Astrocyte of the cerebellum (primary cell): ENCODE measurements around the gene FLYWCH2.
"Not testable (repeated sequence)": the region's sequence is repeated elsewhere in the genome, so short reads cannot be mapped to it uniquely, and the experiment has no call there.

ENCODE experiments used
- DNase-seq: peaks from one replicate; pipeline ENCODE4 v3.0.0-alpha.2; 2011; ENCODE audit warnings: low read depth
- H3K4me3 ChIP-seq: 2 replicates; pipeline ENCODE4 v1.5.1; 2011; ENCODE audit warnings: mild to moderate bottlenecking, low read depth, low read length, moderate library complexity
- in situ Hi-C: cut with HindIII; loops from 2 replicates; pipeline ENCODE4 v1.10.0; 2017; ENCODE audit warnings: low sequenced_read_pairs
- TF ChIP-seq, protein P1 (sequence below): IDR thresholded peaks from 2 replicates; pipeline ENCODE4 v1.5.1; 2012; ENCODE audit warnings: low read length, low read depth, moderate library complexity, mild to moderate bottlenecking; ENCODE audit errors: missing control alignments

FLYWCH2 gene

DNA sequence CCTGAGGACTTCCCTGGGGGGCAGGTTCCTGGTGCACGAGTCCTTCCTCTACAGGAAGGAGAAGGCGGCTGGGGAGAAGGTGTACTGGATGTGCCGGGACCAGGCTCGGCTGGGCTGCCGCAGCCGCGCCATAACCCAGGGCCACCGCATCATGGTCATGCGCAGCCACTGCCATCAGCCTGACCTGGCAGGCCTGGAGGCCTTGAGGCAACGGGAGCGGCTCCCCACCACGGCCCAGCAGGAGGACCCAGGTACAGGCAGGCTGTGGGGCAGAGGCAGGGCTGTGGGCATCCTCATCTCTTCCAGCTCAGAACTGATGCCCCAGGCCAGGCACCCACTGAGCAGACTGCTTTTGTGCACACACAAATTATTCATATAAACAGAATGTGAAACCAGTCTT, 55.2 kb downstream of the FLYWCH2 start:
- no peak overlapping the region for H3K4me3 ChIP-seq
- in situ Hi-C loops: no loop called here
- no peak for DNase-seq
- TF ChIP-seq, protein P1, sequence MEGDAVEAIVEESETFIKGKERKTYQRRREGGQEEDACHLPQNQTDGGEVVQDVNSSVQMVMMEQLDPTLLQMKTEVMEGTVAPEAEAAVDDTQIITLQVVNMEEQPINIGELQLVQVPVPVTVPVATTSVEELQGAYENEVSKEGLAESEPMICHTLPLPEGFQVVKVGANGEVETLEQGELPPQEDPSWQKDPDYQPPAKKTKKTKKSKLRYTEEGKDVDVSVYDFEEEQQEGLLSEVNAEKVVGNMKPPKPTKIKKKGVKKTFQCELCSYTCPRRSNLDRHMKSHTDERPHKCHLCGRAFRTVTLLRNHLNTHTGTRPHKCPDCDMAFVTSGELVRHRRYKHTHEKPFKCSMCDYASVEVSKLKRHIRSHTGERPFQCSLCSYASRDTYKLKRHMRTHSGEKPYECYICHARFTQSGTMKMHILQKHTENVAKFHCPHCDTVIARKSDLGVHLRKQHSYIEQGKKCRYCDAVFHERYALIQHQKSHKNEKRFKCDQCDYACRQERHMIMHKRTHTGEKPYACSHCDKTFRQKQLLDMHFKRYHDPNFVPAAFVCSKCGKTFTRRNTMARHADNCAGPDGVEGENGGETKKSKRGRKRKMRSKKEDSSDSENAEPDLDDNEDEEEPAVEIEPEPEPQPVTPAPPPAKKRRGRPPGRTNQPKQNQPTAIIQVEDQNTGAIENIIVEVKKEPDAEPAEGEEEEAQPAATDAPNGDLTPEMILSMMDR: no peak

DNA sequence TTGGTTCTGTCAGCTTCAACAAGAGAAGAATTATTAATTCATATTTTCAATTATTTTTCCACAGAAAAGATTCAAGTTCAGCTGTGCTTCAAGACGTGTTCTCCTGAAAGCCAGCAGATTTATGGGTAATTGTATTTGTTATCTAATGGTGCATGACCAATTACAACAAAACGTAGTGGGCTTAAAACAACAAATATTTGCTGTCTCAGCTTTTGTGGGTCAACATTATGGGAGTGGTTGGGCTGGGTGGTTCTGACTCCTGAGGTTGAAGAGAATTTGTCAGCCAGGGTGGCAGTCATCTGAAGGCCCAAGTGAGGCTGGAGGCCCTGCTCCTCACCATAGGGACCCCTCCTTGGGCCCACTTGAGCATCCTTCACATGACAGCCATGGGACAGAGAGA, 57.0 kb downstream of the FLYWCH2 start:
- no peak for DNase-seq
- TF ChIP-seq, protein P1: no peak
- in situ Hi-C loops: no loop called here
- no peak overlapping the region for H3K4me3 ChIP-seq

DNA sequence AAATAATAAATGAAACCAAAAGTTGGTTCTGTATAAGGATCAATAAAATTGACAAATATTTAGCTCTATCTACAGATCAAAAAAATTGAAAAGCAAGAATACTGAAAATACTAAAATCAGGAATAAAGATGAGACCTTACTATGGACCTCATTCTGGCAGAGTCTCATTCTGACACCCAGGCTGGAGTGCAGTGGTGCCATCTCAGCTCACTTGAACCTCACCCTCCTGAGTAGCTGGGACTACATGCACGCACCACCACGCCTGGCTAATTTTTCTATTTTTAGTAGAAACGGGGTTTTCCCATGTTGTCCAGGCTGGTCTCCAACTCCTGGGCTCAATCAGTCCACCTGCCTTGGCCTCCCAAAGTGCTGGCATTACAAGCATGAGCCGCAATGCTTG, 59.0 kb downstream of the FLYWCH2 start:
- TF ChIP-seq, protein P1: no peak

DNA sequence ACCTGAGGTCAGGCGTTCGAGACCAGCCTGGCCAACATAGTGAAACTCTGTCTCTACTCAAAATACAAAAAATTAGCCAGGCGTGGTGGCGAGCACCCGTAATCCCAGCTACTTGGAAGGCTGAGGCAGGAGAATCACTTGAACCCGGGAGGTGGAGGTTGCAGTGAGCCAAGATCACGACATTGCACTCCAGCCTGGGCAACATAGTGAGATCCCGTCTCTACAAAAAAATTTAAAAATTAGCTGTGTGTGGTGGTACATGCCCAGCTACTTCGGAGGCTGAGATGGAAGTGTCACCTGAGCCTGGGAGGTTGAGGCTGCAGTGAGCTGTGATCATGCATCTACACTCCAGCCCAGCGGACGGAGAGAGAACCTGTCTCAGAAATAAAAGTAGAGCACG, 60.7 kb downstream of the FLYWCH2 start:
- DNase-seq, H3K4me3 ChIP-seq, in situ Hi-C loops: not testable (repeated sequence)

More for the DNA sequence above, 59.0 kb downstream of the FLYWCH2 start:
- DNase-seq: no peak
- H3K4me3 ChIP-seq: no peak overlapping the region
- in situ Hi-C loops: no loop called here

DNA sequence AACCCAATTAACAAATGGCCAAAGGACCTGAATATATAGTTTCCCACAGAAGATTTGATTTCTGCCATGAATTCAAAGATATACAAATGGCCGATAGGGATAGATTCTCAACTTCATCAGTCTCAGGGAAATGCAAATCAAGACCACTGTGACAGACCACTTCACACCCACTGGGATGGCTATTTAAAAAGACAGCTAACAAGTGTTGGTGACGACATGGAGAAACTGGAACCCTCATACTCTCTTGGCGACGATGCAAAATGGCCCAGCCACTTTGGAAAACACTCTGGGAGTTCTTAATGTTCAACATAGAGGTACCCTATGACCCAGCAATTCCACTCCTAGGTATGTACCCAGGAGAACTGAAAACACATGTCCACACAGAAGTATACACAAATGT, 63.6 kb downstream of the FLYWCH2 start:
- in situ Hi-C loops: no loop called here
- TF ChIP-seq, protein P1: no peak
- no peak overlapping the region for H3K4me3 ChIP-seq
- no peak for DNase-seq
